GM21423 (cell line): ENCODE results near the gene ZNF3.
"Not testable (repeated sequence)": the region's sequence is repeated elsewhere in the genome, so short reads cannot be mapped to it uniquely, and the experiment has no call there.

Experiments
- ATAC-seq: cut with Tn5 transposase; IDR thresholded peaks from one replicate; pipeline ENCODE4 v1.9.1; 2021; ENCODE audit warnings: mild to moderate bottlenecking, moderate library complexity; ENCODE audit not compliant: unreplicated experiment

ZNF3 gene

GRCh38 chr7:100081535-100082102 lies at the start of gene ZNF3:
ZNF3 (minus strand) TSS chr7:100081723; CDS start chr7:100077357, 4,366 bp downstream.
- peak; percentile 77 for ATAC-seq

GRCh38 chr7:100130608-100131453 lies 49.3 kb upstream of the ZNF3 start:
- ATAC-seq: no peak

- ATAC-seq: not testable (repeated sequence)
Observed at GRCh38 chr7:100130220-100130607, 48.7 kb upstream of the ZNF3 start.

- ATAC-seq: no peak
Observed at GRCh38 chr7:100128637-100128963, 47.1 kb upstream of the ZNF3 start.

- ATAC-seq: no peak
Observed at GRCh38 chr7:100127866-100128636, 46.5 kb upstream of the ZNF3 start.

GRCh38 chr7:100126931-100127865 lies 45.7 kb upstream of the ZNF3 start, which contains the start of gene MBLAC1:
MBLAC1 (plus strand) TSS chr7:100126967; CDS start chr7:100127396, 429 bp downstream.
- peak; percentile 54 for ATAC-seq

- ATAC-seq: peak; percentile 13
Observed at GRCh38 chr7:100126239-100126930, 44.9 kb upstream of the ZNF3 start.

- ATAC-seq: no peak
Observed at GRCh38 chr7:100124301-100125230, 43.0 kb upstream of the ZNF3 start.

GRCh38 chr7:100122568-100122967 lies 41.0 kb upstream of the ZNF3 start:
- no peak for ATAC-seq

- ATAC-seq: no peak
Observed at GRCh38 chr7:100122067-100122466, 40.5 kb upstream of the ZNF3 start.

GRCh38 chr7:100120733-100121036 lies 39.2 kb upstream of the ZNF3 start:
- ATAC-seq: no peak

- ATAC-seq: peak; percentile 30
Observed at GRCh38 chr7:100119970-100120732, 38.6 kb upstream of the ZNF3 start.

- ATAC-seq: peak; percentile 69
Observed at GRCh38 chr7:100119072-100119969, 37.8 kb upstream of the ZNF3 start, which contains the start of the genes CNPY4 and TAF6. CNPY4 (plus strand) TSS chr7:100119634; CDS start chr7:100119745, 111 bp downstream. TAF6 (minus strand) TSS chr7:100119358; CDS start chr7:100114209, 5,149 bp downstream.

GRCh38 chr7:100118388-100119071 lies 37.0 kb upstream of the ZNF3 start:
- ATAC-seq: no peak

GRCh38 chr7:100115026-100115425 lies 33.5 kb upstream of the ZNF3 start:
- ATAC-seq: no peak

- no peak for ATAC-seq
Observed at GRCh38 chr7:100111914-100112313, 30.4 kb upstream of the ZNF3 start.
